Astrocyte of the hippocampus (primary cell): ENCODE data around the gene DHRS7B.
"Not testable (repeated sequence)": the region's sequence is repeated elsewhere in the genome, so short reads cannot be mapped to it uniquely, and the experiment has no call there.

Experiments
- DNase-seq: peaks from one replicate; pipeline ENCODE4 v3.0.0; 2011; ENCODE audit warnings: low read depth, low spot score

DHRS7B gene, protein sequence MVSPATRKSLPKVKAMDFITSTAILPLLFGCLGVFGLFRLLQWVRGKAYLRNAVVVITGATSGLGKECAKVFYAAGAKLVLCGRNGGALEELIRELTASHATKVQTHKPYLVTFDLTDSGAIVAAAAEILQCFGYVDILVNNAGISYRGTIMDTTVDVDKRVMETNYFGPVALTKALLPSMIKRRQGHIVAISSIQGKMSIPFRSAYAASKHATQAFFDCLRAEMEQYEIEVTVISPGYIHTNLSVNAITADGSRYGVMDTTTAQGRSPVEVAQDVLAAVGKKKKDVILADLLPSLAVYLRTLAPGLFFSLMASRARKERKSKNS

DNA sequence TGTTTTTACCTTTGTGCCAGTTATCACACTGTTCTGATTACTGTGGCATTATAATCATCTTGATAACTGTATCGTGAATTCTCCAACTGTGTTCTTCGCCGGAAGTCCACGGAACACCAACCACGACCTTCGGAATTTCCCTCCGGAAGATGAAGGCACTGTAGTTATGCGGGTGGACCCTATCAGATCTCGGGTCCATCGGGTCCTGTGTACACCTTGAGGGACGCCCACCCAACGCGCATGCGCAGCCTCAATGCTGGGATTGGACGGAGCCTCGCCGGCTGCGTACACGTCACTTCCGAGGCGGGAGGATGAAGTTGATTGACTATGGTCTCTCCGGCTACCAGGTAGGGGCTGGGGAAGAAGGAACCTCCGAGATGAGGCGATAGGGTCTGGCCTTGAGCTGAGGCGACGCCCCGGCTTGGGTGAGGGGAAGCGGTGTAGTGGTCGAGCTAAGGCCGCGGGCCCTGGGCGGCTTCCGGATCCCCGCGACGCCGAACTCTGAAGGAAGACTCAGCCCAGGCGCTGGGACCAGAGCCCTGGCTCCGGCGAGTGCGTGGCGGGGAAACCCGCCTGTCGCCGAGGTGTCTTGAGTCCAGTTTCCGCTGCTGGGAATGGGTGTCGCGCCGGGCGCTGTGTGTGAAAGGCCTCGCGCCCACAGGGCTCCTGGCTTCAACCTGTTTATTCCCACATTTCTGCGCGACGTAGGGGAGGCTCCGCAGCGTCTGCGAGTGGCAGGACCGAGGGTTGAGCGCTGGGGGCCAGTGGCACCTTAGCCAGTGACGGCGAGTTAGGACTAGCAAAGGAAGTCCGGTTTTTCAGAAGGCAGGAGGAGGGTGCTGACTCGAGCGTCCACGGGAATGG lies at the start of gene DHRS7B:
DHRS7B (plus strand) TSS at position 320 of the 864 bp plus-strand sequence; CDS start at position 328, 8 bp downstream.
- DNase-seq = peak; percentile 98

DNA sequence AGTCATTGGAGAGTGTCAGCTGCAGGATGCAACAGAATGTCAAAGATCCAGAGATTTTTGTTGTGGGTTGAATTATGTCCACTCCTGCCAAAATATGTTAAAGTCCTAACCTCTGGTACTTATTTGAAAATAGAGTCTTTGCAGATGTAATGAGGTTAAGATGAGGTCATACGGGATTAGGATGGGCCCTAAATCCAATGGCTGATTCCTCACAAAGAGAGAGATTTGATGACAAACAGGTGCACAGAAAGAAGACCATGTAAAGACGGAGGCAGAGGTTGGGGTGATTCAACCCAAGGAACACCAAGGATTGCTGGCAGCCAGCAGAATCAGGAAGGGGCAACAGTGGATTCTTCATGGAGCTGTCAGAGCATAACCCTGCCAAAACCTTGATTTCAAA lies 49.5 kb upstream of the DHRS7B start:
- DNase-seq = no peak

DNA sequence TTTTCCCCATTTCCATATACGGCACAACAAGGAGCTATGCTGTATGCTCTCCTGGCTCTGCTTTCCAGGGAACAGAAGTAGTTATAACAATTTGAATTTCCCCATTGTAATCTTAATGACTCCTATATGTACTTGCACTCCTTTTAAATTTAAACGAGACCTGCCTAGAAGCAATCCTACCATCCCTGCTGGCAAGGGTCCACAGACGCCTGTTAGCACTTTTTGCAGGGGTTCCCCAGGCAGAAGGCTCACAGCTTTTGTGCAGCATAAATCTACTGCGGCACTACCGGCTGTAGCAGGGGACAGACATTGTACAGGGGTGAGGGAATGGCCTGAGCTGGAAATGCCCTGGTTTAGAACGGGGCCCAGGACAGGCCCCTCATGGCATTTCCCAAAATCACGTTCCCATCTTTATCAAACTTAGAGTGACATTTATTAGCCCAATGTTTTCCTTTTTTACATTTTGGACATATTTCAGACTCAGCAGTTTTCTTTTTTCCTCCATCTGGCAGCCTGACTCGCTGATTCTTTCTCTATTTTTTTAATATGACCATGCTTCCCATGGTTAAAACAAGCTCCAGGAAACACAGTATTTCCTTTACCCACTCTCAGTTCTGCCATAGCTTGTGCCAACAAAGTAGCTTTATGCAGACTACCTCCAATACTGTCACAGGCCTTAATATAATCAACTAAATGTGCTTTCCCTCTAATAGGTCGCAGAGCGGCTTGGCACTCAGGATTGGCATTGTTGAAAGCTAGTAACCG lies 48.6 kb upstream of the DHRS7B start:
- no peak for DNase-seq

DNA sequence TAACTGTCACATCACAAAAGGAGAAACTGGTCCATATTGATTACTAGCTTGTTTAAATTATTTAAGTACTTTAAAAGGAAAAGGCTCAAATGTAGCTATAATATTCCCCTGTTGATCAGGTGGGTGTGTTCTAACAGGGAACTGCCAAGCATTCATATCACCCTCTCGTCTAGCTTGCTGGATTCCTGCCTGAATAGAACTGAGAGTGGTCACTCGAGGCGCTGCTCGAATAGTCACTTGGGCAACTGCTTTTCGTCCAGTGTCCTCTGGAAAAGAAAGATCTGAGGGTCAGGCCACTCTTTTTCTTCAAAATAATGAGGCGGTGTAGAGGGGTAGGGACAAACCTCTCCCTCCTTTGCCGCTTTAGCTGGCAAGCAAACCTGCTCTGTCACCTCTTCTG lies 47.6 kb upstream of the DHRS7B start:
- DNase-seq = no peak

DNA sequence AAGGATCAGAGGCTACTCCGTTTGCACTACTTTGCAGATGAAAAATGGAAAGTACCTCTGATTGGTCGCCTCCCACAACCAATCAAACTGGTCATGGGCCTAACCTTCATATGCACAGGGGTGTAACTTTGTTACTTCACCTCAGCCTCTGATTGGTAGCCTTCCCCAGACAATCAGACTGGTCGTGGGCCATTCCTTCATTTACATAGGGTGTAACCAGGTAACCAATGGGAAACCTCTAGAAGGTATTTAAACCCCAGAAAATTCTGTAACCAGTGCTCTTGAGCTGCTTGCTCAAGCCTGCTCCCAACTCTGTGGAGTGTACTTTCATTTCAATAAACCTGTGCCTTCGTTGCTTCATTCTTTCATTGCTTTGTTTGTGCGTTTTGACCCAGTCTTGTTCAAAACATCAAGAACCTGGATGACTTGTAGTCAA lies 44.7 kb upstream of the DHRS7B start:
- DNase-seq = no peak

DNA sequence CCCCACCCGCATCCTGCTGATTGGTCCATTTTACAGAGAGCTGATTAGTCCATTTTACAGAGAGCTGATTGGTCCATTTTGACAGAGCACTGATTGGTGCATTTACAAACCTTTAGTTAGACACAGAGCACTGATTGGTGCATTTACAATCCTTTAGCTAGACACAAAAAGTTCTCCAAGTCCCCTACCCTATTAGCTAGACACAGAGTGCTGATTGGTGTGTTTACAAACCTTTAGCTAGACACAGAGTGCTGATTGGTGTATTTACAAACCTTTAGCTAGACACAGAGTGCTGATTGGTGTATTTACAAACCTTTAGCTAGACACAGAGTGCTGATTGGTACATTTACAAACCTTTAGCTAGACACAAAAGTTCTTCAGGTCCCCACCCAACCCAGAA lies 41.5 kb upstream of the DHRS7B start:
- DNase-seq = not testable (repeated sequence)

DNA sequence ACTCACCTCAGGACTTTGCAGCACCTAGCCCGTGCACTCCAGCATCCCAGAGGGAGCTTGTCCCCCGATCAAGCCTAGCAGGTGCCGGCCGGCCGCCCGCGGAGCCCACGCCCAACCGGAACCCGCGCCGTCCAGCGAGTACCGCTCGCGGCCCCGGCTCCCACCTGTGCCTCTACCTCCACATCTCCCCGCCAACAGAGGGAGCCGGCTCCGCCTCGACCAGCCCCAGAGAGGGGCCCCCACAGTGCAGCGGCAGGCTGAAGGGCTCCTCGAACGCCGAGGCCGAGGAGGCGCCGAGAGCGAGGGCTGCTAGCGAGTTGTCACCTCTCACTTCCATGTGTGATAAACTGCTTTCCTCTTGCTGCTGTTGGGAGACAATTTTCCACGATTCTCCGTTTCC lies 41.1 kb upstream of the DHRS7B start:
- no peak for DNase-seq

DNA sequence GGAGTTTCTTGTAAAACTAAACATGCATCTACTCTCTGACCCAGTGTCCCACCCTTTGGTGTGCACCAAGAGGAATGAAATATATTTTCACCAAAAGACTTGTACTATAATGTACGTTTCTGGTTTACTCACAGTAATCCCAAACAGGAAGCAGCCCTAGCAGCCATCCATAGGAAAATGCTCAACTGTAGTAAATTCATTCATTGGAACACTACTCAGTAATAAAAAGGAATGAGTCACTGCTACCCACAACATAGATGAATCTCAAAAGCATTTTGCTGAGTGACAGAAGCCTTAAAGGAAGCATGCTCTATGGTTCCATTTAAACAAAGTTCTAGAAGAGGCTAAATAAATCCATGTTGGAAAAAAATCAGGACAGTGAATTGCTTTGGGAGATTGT lies 37.6 kb upstream of the DHRS7B start:
- DNase-seq = no peak

DNA sequence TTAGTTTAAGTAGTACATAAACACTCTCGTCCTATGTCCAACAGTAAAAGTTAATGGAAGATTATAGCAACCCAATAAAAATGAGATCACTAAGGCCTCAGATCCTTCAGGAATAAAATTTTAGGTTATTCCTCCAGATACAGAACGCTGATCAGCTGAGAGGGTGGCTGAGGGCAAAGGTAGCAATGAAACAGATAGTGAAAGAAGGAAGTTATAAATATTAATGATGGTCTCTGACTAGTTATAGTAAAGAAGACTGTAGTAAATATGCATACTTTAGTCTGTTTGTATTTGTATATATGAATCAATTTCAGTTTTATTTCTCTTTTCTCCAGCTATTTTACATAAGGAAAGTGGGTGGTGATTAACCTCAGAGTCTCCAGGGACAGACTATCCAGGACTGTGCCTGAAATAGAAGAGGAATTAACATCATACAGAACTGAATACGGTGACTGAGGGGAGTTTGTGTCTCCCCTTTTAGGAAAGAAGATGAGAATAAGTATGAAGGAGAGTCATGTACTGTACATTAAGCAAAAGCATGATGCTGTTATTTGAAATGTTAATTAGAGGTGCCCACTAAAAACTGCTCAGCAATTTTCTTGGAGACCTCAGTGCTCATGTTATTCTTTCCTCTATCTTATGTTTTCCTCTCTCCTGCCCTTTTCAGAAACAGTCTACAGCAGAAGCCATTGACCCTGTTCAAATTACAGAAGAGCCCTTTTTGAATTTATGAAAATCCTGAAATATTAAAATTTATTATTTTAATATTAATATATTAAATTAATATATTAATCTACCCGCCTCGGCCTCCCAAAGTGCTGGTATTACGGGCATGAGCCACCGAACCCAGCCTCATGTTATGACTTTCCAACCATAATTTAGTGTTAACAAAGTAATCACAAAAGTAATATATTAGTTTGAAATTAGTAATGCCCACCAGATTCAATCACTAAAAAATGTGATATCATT lies 36.5 kb upstream of the DHRS7B start:
- no peak for DNase-seq

DNA sequence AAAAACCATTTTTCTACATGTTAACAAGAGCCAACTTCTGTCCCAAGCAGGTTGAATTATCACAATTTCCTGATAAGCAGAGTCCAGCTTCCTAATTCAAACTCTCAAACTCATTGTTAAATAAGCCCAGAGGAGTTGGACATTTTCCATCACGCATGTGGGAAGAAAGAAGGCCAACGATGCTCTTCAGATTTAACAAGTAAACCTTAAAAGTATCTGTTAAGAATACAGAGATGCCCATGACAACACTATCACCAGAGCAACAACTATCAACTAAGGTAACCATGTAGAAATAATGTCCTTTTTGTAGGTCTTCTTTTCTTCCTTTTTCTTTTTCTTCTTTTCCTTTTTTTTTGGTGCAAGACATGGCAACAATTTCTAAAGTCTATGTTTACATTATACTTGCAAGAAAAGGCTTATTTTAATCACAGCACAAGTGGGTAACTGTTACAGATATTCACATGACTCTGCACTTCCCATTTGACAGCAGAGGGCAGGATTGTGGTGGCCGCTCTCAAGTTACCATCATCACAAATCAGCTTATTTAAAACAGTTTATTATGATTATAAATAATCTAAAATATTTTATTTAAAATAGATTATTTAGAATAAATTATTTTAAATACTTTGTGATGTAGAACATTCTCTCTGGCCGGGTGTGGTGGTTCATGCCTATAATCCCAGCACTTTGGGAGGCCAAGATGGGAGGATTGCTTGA lies 35.7 kb upstream of the DHRS7B start:
- no peak for DNase-seq

DNA sequence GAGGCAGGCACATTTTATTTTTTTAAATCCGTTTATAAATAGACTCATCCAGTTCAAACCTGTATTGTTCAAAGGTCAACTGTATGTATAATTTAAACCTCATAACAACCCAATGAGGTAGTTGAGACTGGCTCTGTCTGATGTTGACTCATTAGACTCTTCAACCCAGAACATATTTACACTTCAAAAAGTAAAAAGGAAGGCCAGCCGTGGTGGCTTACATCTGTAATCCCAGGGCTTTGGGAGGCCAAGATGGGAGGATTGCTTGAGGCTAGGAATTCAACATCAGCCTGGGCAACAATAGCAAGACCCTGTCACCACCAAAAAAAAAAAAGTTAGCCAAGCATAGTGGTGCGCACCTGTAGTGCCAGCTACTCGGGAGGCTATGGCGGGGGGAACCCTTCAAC lies 32.5 kb upstream of the DHRS7B start:
- no peak for DNase-seq

DNA sequence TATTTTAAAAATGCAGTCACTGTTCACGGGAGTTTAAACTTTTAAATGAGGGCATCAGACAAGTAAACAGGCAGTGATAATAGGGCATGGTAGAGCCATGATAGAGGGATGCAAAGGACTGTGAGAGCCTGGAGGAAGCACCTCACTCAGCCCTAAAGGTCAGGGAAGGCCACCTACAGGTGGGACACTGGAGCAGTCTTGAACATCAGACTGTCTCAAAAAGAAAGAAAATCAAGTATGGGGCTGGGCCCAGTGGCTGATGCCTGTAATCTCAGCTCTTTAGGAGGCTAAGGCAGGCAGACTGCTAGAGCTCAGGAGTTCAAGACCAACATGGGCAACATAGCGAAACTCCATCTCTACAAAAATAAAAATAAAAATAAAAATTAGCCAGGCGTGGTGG lies 31.0 kb upstream of the DHRS7B start:
- DNase-seq = no peak

DNA sequence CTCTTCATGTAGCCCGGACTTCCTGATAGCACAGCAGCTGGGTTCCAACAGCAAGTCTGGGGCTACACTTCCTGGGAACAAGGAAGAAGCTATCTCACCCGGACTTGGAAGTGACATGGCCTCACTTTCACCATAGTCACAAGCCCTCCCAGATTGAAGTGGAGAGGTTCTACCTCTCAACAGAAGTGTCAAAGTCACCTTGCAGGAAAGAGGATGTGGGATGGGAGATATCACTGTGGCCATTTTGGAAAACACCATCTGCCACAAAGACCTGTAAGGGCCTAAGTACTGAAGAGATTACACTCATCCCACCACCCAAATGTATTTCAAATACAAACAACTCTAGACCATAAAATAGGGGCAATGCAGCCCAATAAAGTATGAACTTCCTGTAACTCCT lies 29.9 kb upstream of the DHRS7B start:
- no peak for DNase-seq

DNA sequence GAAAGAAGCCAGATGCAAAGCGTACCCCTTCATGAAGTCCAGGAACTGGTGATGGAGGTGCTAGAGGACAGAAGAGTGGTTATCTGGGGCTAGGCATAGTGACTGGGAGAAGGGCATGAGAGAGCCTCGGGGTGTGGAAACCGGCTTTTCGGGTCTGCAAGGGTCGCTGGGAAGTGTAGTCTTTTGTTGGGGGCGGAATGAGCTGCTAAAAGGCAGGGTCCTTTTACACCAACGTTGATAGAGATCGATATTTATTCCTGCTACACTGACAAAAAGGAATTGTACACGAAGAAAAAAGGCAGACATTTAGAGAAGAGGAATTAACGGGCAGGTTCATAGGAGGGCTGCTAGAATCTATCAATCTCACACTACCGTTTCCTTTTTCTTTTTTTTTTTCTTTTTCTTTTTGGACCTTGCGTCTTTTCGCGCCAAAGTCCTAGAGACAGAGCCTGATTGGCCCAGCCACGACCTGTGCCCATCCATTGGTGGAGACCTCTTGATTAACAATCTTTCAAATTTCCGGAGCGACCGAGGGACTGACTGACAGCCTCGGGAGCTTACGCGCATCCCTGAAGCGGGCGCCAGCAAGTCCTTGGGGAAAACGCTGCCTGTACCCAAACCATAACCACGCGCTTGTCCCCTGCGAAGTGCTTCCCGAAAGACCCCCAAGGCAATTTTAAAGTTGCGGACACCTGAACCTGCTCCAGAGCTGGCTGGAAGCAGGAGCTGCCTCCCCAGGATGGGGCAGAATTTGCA lies 27.7 kb upstream of the DHRS7B start:
- DNase-seq = peak; percentile 84

DNA sequence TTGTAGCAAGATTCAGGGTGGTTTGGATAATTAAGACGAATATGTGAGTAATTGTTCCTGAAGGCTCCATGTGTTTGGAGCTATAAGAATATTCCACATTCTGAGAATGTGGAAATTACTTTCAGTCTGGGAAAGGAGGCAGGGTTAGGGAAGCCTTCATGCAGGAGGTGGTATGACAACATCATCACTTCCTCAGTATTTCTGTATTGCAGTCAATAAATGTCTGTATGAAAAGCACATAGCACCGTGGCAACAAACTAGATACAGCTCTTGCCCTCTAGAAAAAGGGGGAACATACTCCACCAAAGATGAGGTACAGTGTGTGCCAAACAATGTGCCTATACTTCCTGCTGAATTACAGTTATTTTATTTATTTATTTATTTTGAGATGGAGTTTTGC lies 26.1 kb upstream of the DHRS7B start:
- DNase-seq = no peak

DNA sequence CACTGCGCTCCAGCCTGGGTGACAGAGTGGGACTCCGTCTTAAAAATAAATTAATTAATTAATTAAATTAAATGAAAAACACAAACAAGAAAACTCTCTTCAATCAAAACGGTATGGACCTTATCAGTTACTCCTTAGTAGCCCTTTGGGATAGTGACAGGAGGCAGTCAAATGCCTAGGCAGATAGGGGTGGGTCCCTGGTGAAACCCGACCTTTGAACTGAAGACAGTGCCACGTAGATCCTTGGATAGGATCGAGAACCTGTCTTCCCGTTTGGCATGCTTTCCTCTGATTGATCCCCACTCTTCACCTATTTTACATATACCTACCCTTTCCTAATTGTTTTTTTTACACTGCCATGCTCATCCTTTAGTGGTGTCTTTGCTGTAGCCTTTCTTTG lies 22.2 kb upstream of the DHRS7B start:
- DNase-seq = no peak

DNA sequence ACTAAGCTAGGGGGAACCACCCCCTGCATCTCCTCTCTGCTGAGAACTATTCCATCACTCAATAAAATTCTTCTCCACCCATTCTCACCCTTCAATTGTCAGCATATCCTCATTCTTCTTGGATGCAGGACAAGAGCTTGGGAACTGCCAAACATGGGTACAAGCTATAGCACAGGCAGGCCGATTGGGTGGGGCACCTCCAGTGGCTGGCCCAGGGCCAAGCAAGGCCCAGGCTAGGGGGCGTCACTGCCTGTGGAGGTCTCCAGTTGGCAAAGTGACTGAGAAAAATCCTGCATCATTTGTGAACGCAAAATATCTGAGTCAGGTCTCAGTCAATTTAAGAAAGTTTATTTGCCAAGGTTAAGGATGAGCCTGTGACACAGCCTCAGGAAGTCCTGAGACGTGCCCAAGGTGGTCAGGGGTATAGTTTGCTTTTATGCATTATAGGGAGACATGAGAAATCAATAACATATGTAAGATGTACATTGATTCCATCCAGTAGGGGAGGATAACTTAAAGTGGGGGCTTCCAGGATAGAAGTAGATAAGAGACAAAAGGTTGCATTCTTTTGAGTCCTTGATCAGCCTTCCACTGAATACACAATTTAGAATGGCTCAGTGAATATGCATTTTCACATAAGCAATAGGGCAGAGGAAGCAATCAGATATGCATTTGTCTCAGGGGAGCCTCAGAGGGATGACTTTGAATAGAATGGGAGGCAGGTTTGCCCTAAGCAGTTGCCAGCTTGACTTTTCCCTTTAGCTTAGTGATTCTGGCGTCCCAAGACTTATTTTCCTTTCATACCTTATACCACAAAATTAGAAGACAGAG lies 21.5 kb upstream of the DHRS7B start:
- no peak for DNase-seq

DNA sequence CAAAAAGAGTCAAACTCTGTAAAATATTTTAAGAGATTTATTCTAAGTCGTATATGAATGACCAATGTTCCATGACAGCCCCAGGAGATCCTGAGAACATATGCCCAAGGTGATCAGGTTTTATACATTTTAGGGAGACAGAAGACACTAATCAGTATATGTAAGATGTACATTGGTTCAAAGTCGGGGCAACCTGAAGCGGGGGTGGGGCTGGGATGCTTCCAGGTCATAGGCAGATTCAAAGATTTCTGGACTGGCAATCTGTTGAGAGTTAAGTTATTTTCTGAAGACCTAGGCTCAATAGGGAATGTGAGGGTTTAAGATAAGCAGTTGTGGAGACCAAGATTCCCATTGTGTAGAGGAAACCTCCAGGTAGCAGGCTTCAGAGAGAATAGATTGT lies 20.4 kb upstream of the DHRS7B start:
- DNase-seq = no peak
